GM06990 (cell line): ENCODE measurements around the gene CA9.

Source experiments
- DNase-seq: peaks from one replicate; pipeline ENCODE4 v3.0.0-alpha.2; 2011; ENCODE audit not compliant: insufficient read length; ENCODE audit errors: extremely low read depth
- H3K27me3 ChIP-seq: replicated peaks from 2 replicates; pipeline ENCODE4 v1.6.0; 2011; ENCODE audit warnings: low read length; ENCODE audit not compliant: control insufficient read depth, insufficient read depth
- H3K36me3 ChIP-seq: 2 replicates; pipeline ENCODE4 v1.5.1; 2011; ENCODE audit warnings: low read length; ENCODE audit not compliant: control insufficient read depth, insufficient read depth
- H3K4me3 ChIP-seq: replicated peaks from 2 replicates; pipeline ENCODE4 v1.5.1; 2011; ENCODE audit warnings: low read depth, mild to moderate bottlenecking, control low read depth, low read length
- TF ChIP-seq, protein P1 (sequence below): IDR thresholded peaks from 2 replicates; pipeline ENCODE4 v1.5.1; 2011; ENCODE audit warnings: low read length, control low read depth, mild to moderate bottlenecking, inconsistent platforms; ENCODE audit not compliant: insufficient read depth, poor library complexity, severe bottlenecking

Gene CA9

GRCh38 chr9:35682520-35683315 lies 9.0 kb downstream of the CA9 start:
- Histone ChIP-seq H3K4me3 (no peak overlapping the region), H3K27me3 (no peaks in the 10 kb centered on the region), H3K36me3 (no peaks in the 10 kb centered on the region)
- no peak for DNase-seq
- TF ChIP-seq, protein P1, sequence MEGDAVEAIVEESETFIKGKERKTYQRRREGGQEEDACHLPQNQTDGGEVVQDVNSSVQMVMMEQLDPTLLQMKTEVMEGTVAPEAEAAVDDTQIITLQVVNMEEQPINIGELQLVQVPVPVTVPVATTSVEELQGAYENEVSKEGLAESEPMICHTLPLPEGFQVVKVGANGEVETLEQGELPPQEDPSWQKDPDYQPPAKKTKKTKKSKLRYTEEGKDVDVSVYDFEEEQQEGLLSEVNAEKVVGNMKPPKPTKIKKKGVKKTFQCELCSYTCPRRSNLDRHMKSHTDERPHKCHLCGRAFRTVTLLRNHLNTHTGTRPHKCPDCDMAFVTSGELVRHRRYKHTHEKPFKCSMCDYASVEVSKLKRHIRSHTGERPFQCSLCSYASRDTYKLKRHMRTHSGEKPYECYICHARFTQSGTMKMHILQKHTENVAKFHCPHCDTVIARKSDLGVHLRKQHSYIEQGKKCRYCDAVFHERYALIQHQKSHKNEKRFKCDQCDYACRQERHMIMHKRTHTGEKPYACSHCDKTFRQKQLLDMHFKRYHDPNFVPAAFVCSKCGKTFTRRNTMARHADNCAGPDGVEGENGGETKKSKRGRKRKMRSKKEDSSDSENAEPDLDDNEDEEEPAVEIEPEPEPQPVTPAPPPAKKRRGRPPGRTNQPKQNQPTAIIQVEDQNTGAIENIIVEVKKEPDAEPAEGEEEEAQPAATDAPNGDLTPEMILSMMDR: no peak

- Histone ChIP-seq H3K4me3 (no peak overlapping the region), H3K27me3 (no peaks in the 10 kb centered on the region), H3K36me3 (no peaks in the 10 kb centered on the region)
- DNase-seq: no peak
- TF ChIP-seq, protein P1: no peak
These were observed 9.6 kb downstream of the CA9 start for GRCh38 chr9:35683323-35683722.

- DNase-seq: no peak
- Histone ChIP-seq H3K27me3 (no peaks in the 10 kb centered on the region), H3K4me3 (no peak overlapping the region), H3K36me3 (no peaks in the 10 kb centered on the region)
- TF ChIP-seq, protein P1: no peak
These were observed 11.2 kb downstream of the CA9 start for GRCh38 chr9:35684921-35685320.

- Histone ChIP-seq H3K4me3 (no peak overlapping the region), H3K36me3 (no peaks in the 10 kb centered on the region), H3K27me3 (no peaks in the 10 kb centered on the region)
- TF ChIP-seq, protein P1: no peak
- no peak for DNase-seq
These were observed 11.8 kb downstream of the CA9 start for GRCh38 chr9:35685506-35685905.

DNA sequence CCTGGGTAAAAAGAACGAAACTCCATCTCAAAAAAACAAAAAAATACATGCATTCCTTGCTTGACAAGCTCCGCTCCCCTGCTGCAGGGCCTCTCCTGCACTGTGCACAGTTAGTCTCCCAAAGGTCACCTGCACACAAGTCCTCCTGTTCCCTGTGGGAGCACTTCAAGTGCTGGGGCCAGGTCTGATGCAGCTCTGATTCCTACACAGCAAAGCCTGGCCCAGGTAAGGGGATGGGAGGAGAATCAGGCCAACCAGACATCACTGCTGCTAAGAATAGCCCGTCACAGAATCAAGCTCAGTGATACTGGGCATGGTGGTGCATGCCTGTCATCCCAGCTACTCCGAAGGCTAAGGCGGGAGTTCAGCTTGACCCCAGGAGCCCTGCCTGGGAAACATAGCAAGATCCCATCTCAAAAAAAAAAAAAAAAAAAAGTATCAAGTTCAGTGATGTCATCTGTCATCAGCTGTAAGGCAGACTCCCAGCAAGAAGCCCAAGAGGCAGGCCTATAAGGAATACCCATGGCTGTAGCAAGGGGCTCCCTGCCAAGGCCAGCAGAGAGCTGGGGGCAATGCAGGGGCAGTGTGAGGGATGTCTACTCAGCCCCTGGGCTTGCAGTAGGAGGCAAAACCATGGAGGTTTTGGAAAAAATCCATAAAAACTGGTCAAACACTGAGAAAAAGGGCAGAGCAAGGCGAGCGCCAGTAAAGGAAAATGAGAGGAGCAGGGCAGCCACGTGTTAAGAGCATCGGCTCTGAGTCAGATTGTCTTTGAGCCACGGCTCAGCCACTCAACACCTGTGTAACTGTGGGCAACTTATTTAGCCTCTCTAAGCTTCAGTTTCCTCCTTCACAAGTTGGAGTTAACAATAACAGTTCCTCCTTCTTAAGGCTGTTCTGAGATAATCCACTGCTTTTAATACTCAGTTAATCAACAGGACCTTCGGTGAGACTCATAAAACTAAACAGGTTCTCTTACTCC lies 12.8 kb downstream of the CA9 start:
- DNase-seq: no peak
- no peaks in the 10 kb centered on the region for H3K36me3 ChIP-seq
- no peaks in the 10 kb centered on the region for H3K27me3 ChIP-seq
- no peak overlapping the region for H3K4me3 ChIP-seq
- TF ChIP-seq, protein P1: no peak
